Smooth muscle cell of the brain vasculature (primary cell): Measurements from ENCODE around the gene OR2A25.

ENCODE experiments used
- DNase-seq: peaks from one replicate; pipeline ENCODE4 v3.0.0-alpha.2; 2012; ENCODE audit warnings: low read depth, low spot score

OR2A25 gene

DNA sequence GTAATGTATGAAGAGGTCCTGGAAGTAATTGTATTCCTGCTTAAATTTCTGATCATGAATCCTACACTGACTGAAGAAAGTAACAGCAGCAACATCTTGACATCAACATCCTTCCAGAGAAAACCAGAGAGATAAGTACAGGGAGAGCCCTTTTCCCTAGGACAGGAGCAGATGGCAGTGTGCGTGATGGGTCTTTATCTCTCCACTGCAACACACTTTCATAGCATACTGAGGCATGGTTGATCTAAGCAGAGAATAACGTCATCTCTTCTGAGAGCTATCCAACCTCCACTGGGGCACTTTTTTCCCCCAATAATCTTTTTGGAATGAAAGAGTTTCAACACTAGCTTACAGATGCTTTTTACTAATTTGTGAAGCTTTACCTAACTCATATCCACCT, 342 bp downstream of the OR2A25 start:
- DNase-seq: no peak

DNA sequence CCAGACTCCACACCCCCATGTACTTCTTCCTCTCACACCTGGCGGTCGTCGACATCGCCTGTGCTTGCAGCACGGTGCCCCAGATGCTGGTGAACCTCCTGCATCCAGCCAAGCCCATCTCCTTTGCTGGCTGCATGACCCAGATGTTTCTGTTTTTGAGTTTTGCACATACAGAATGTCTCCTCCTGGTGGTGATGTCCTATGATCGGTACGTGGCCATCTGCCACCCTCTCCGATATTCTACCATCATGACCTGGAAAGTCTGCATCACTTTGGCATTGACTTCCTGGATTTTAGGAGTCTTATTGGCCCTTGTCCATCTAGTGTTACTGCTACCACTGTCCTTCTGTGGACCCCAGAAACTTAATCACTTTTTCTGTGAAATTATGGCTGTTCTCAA, 4.8 kb downstream of the OR2A25 start:
- no peak for DNase-seq

DNA sequence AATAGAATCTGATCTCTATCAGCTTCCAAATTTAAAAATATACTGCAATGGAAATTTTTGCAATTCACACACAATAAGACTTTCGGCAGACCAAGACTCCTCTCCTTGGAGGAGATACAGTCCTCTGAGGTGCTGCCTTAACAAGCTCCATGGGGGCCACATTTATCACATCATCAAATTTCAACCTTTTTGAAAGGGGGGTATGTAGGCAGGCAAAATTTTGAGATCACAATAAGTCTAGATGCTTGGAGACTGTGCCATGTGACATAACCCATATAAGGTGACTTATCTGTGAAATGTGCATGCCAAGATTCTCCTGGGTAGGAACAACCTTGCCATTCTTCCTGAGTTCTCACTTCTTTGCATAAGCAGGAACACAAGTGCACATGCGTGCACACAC, 16.4 kb downstream of the OR2A25 start, which contains the start of gene OR2A12:
Gene OR2A12, plus strand, starts transcription at position 301 of the 400 bp plus-strand sequence. CDS start 8,830 bp downstream, outside the sequence.
- DNase-seq: no peak

DNA sequence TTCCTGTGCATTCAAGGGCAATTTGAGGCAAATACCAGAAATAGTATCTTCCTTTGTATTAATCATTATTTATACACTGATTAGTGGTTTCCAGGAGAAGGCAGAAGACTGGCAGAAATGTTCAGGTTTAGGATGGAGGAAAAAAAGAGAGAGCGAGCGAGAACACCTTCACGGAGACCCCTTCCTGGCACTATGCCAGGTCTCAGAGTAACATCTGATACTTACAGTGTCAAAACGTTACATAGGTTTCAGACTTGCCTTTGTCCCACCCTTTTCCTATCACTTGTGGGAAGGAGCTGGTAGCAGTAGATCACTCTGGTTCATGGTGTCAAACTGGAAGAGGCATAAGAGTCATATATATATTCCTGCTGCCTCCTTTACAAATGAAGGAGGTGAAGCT, 17.1 kb downstream of the OR2A25 start:
- no peak for DNase-seq

DNA sequence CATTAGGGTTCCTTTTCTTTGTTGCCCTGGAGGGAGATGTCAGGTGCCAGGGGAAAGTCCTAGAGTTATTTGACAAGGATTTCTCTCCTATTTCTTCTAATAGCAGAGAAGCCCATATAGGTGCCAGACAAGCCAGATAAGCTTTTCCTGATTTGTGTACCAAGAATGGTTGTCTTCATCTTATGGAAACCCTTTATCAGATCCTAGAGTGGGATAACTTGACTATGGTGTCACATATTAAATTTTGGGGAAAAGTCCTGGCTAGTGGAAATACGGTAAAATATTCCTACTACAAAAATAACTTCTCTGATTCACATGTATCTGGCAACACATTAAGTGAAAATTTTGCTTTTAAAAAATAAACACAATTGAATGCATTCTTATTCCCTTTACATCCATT, 17.6 kb downstream of the OR2A25 start:
- no peak for DNase-seq

DNA sequence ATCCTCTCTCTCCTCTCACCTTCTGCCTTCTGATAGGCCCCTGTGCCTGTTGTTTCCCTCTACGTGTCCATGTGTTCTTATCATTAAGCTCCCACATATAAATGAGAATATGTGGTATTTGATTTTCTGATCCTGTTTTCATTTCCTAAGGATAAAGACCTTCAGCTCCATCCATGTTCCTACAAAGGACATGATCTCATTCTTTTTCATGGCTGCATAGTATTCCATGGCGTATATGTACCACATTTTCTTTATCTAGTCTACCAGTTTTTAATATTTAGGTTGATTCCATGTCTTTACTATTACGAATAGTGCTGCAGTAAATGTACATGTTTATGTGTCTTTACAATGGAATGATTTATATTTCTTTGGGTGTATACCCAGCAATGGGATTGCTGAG, 21.1 kb downstream of the OR2A25 start:
- DNase-seq: no peak

DNA sequence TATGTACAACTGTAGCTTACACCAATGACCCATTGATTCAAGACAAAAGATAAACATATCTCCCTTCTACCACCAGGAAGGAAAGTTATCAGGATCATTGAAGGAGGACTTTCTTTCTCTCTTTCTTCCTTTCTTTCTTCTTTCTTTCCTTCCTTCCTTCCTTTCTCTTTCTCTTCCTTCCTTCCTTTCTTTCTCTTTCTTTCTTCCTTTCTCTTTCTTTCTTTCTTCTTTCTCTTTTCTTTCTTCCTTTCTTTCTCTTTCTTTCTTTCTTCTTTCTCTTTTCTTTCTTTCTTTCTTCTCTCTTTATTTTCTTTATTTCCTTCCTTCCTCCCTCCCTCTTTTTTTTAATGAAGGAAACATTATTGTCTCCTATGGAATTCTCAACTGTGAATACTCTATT, 29.2 kb downstream of the OR2A25 start:
- no peak for DNase-seq

DNA sequence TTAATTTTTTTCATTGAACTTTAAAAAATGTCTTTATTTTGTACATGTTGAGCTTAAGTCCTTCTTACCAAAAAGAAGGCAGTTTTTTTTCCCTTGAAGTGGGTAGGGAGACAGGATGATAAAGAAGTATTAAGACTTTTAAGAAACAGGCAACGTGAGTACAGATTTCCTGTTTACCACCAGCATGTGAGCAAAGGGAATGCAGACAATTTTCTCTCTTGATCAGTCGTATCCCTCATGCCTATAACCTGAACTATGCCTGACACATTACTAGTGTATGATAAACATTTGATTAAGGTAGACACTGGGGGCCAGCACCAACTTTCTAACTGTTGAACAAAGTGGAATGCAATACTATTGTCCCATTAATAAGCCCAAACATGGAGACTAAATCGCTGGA, 31.0 kb downstream of the OR2A25 start:
- DNase-seq: no peak

DNA sequence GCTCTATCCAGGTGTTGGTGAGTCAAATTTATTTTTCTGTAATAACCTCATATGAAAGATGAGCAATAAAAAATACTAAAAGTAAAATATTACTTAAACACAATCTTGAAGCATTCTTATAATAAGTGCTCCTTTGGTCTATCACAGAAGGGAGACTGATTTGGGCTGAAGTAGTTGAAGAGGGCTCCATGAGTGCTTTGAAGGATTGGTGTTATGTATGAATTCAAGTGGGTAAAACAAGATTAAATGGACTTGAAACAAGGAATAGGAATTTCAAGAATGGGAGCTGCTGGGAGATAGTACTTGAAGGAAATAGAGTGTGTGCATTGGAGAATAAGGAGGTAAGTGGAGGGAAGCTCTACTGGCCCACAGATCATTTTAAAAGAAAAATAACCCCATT, 32.4 kb downstream of the OR2A25 start:
- DNase-seq: no peak

DNA sequence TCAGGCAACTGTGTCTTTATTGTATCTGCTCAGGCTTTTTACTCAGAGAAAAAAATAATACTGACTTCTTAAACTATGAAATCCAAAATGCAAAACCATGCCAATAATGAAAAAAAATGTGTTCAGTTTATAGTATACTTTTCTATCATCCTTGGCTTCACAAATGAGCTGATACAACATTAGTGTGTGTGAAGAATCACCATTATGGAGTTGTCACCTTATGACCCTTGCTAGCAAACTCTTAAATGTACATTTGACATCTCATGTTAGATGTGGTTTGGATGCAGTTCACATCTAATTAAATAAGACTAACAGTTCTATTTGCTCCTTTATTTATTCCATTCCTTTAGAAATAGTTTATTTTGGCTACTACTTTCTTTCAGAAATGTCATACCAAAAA, 35.6 kb downstream of the OR2A25 start:
- no peak for DNase-seq

DNA sequence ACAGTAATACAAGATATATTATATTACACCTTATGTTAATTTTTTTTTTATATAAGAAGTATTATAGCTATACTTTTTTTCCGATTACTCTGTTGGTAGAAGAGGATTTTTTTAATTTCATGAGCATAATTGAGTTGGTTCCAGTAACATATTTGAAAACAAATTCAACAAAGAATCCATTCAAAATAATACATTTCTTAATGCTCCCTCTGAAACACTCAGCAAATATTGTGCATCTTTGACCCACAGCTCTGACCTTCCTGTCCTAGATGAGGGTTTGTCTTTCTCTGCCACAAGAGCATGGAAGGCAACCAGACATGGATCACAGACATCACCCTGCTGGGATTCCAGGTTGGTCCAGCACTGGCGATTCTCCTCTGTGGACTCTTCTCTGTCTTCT, 39.7 kb downstream of the OR2A25 start, which contains the start of gene OR2A2:
Gene OR2A2, plus strand, starts transcription at position 301 of the 400 bp plus-strand sequence. Its CDS starts 0 bp downstream, at position 301.
- DNase-seq: no peak

DNA sequence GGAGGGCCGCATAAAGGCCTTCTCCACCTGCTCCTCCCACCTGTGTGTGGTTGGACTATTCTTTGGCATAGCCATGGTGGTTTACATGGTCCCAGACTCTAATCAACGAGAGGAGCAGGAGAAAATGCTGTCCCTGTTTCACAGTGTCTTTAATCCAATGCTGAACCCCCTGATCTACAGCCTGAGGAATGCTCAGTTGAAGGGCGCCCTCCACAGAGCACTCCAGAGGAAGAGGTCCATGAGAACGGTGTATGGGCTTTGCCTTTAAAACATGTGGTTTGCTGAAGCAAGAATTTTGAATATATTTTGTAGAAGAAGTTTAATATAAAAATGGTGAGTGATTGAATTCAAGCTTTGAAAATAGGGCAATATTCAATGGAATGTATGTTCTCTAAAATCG, 40.7 kb downstream of the OR2A25 start:
- DNase-seq: no peak

DNA sequence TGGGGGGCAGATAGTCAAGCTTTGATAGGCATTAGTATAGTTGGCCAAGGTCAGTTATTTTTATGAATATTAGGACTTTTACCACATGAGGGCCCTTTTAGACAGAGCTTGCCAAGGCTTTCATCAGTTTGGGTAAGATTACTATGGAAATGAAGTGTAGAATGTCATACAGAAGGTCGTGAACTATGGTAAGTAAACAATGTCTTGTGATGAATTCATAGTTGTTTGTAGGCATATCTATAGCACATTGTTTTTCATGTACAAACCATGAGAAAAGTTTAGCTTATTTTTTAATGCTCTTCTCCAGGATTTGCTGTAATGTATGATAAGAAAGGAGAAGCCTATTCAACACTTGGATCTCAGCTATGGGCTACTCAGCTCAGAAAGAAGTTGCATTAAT, 44.0 kb downstream of the OR2A25 start:
- DNase-seq: no peak

DNA sequence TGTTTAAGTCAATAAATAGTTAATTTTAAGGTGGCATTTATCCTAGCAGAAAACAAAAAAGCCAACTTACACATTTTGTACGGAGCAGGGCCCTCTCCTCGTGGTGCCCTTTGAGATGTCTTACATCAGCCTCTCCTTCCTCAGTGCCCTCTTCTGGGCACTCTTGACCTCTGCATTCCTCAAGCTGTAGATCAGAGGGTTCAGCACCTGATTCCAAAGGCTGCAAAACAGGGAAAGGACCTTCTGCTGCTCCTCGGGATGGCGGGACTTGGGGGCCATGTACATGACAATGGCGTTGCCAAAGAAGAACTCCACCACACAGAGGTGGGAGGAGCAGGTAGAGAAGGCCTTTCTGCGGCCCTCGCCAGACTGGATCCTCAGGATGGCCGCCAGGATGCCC, 48.7 kb downstream of the OR2A25 start:
- no peak for DNase-seq

DNA sequence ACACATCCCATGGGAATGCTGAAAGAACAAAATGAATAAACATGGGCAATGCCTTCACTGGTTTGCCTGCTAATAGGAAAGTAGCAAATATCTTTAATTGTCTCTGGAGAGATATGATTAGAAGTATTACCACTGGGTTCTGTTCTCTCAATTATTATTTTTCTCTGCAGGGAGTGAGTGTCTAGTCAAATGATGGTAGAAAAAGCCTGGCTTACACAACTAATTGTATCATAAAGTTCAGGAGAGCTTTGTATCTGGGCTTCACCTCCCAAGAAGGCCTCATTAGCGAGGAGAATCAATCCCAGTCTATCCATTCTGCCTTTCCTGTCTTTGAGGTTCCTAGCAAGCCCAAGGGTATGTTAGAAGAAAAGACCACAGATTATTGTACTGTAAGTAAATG, 53.3 kb downstream of the OR2A25 start, which contains the start of gene OR2A14:
Gene OR2A14, plus strand, starts transcription at position 301 of the 400 bp plus-strand sequence. CDS start 5,937 bp downstream, outside the sequence.
- DNase-seq: no peak
